Measurements from ENCODE around the gene ZNF613.

The ZNF613 gene

DNA sequence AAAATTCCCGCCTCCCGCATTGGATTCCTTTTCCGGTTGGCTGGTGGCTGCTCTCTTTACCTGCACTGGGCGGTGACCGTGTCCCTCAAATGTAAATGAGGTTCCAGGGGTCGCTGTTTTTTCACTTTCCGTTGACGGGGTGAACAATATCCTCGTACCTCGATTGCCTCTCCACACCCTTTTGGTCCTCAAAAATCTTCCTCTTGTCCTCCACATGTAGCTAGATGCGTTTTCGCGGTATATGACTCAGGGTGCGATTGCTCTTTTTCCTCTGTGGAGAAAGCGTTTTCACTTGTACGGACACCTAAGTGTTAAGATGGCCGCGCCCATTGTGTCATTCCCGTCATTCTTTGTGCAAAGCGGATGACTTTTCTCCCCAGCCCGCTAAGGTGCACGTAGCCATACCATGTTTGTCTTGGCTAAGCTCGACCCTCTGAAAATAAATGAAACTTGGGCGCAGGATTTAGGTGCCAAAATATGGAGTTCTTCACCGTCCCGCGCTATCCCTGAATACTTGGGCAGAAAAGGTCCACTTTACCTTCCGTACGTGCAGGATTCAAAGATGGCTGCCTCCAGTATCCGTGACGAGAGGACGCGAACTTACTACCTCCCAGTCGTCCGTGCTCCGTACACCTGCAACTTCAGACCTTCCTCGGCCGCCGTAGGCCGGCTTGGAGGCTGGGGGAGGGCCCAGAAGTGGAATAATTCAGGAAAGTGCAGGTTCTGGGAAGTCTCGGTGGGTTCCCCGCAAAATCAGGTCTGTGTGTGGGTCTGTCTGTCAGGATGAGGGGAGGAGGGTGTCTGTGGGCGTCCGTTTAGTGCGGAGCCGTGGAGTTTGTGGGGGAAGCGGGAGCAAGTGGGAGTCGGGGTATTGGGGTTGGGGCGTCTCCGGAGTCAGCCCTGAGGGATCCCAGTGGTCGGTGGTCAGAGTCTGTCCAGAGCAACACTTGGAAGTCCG, at the start of gene ZNF613:
ZNF613 (plus strand) TSS at position 689 of the 958 bp plus-strand sequence. CDS start 8,749 bp downstream, outside the sequence.
- DNase-seq (ENCODE audit: low read depth), result peak; percentile 97
- TF ChIP-seq, protein P1, sequence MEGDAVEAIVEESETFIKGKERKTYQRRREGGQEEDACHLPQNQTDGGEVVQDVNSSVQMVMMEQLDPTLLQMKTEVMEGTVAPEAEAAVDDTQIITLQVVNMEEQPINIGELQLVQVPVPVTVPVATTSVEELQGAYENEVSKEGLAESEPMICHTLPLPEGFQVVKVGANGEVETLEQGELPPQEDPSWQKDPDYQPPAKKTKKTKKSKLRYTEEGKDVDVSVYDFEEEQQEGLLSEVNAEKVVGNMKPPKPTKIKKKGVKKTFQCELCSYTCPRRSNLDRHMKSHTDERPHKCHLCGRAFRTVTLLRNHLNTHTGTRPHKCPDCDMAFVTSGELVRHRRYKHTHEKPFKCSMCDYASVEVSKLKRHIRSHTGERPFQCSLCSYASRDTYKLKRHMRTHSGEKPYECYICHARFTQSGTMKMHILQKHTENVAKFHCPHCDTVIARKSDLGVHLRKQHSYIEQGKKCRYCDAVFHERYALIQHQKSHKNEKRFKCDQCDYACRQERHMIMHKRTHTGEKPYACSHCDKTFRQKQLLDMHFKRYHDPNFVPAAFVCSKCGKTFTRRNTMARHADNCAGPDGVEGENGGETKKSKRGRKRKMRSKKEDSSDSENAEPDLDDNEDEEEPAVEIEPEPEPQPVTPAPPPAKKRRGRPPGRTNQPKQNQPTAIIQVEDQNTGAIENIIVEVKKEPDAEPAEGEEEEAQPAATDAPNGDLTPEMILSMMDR (IDR thresholded peaks at IDR 0.05; ENCODE audit: insufficient read depth, low read depth, low read length, missing control alignments), result peak; percentile 30
- peak within 1 kb of the TSS; percentile 89 for H3K4me3 ChIP-seq (ENCODE audit: low read length)

DNA sequence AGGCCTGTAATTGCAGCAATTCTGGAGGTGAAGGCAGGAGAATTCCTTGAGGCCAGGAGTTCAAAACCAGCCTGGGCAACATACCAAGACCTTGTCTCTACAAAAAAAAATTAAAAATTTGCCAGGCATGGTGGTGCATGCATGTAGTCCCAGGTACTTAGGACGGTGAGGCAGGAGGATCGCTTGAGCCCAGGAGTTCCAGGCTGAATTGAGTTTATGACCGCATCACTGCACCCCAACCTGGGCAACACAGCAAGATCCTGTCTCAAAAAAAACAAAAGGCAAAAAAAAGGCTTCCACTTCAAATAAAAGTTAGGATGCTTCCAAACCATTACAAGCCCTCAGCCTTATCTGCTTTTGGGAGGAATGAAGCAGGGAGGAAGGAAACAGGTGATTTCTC, 44.8 kb upstream of the ZNF613 start:
- DNase-seq (ENCODE audit: low read depth), result no peak
- no peak overlapping the region for H3K4me3 ChIP-seq (ENCODE audit: low read length)
- TF ChIP-seq, protein P1 (IDR thresholded peaks at IDR 0.05; ENCODE audit: insufficient read depth, low read depth, low read length, missing control alignments), result no peak

DNA sequence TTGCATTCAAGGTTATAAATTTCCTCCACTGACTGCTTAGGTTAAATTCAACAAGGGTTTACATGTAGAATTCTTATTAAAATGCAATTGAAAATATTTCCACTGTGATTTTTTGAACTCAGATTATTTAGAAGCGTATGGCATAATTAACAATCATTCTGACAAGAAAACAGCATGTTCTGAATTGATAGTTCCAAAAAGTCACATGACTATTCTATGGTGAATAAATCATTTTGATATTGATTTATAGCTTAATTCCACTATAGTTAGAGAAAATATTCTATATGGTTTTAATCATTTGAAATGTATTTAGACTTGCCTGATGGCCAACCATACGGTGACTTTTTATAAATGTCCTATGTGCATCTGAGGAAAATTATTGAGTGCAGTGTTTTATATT, 42.6 kb upstream of the ZNF613 start:
- TF ChIP-seq, protein P1 (IDR thresholded peaks at IDR 0.05; ENCODE audit: insufficient read depth, low read depth, low read length, missing control alignments), result no peak
- no peak for DNase-seq (ENCODE audit: low read depth)
- H3K4me3 ChIP-seq (ENCODE audit: low read length), result no peak overlapping the region

DNA sequence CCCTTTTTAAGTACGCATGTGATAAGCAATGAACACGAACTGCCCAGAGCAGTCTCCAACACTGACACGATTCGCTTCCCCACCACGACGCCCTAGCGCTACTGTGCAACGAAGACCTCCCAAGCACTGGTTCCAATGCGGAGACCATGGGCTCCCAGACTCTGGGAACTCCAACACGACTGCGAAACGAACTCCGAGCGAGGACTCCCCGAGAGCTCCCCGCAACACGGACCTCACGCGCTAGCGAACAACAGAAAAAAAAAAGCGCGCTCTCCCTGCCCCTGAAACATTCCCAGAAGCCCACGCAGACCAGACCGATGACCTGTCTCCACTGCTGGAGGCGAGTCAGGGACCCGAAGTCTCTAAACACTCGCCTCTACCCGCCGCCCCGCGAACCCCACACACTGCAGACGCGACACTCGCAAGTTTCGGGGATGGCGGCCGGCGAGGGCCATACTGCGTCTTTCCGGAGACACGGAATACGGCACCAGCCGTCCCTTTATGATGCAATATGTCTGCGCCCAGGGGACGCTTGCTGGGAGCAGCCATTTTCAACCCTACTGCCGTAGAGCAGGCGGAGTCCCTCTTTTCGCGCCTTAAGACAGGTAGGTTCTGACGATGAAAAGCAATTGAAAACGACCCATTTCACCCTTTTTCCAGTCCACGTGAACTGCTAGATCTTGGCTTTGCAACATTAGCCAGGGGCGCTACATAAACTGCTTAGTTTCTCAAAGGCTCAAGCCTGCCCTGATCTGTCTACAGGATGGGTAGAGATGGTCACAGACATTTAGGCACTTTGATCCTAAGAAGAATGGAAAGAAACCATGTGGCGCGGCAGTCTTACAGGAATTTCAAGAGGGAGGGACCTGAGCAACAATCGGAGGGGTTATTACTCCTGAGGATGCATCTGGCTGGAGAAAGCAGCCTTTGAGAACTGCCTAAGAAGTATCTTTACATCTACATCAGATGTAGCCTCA, 39.5 kb upstream of the ZNF613 start, which contains the start of gene ZNF577:
ZNF577 (minus strand) TSS at position 430 of the 977 bp plus-strand sequence. CDS start 7,569 bp downstream, outside the sequence.
- peak; percentile 96 for DNase-seq (ENCODE audit: low read depth)
- peak within 1 kb of the TSS; percentile 97 for H3K4me3 ChIP-seq (ENCODE audit: low read length)
- TF ChIP-seq, protein P1 (IDR thresholded peaks at IDR 0.05; ENCODE audit: insufficient read depth, low read depth, low read length, missing control alignments), result no peak

DNA sequence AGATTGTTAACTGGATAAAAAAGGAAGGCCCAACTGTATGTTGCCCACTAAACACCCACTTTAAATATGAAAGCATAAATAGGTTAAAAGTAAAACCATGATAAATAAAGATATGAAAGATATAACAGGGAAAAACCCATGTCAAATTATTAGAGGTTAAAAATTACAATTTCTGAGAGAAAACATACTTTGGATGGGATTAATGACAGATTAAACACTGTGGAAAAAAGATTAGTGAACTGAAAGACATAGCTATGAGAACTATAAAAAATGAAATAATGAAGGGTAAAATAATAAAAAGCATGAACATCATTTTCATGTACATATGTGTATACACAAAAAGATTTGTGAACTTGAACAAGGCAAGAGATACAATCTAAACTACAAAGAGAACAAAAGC, 37.3 kb upstream of the ZNF613 start:
- TF ChIP-seq, protein P1 (IDR thresholded peaks at IDR 0.05; ENCODE audit: insufficient read depth, low read depth, low read length, missing control alignments), result no peak
- no peak overlapping the region for H3K4me3 ChIP-seq (ENCODE audit: low read length)
- DNase-seq (ENCODE audit: low read depth), result no peak

DNA sequence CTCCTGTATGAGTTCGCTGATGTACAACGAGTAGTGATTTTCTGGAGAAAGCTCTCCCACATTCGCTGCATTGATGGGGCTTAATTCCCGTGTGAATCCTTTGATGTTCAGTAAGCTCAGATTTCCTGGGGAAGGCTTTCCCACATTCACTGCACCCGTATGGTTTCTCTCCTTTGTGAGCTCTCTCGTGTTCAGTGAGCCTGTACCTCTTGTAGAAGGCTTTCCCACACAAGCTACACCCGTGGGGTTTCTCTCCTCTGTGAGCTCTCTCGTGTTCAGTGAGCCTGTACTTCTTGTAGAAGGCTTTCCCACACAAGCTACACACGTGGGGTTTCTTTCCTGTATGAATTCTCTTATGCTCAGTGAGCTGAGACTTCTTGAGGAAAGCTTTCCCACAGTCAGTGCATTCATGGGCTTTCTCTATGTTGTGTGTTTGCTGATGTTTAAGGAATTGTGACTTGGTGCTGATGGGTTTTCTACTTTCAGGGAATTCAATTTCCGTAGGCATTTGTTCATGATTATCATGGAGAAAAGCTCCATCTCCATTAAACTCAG, 36.0 kb upstream of the ZNF613 start:
- no peak for DNase-seq (ENCODE audit: low read depth)
- TF ChIP-seq, protein P1 (IDR thresholded peaks at IDR 0.05; ENCODE audit: insufficient read depth, low read depth, low read length, missing control alignments), result no peak
- no peak overlapping the region for H3K4me3 ChIP-seq (ENCODE audit: low read length)

Measured in epithelial cell of esophagus (primary cell).